ENCODE results near the gene HPX.

Gene HPX

DNA sequence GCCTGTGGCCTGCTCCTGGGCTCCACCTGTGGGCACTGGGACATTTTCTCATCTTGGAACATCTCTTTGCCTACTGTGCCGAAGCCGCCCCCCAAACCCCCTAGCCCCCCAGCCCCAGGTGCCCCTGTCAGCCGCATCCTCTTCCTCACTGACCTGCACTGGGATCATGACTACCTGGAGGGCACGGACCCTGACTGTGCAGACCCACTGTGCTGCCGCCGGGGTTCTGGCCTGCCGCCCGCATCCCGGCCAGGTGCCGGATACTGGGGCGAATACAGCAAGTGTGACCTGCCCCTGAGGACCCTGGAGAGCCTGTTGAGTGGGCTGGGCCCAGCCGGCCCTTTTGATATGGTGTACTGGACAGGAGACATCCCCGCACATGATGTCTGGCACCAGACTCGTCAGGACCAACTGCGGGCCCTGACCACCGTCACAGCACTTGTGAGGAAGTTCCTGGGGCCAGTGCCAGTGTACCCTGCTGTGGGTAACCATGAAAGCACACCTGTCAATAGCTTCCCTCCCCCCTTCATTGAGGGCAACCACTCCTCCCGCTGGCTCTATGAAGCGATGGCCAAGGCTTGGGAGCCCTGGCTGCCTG, 49.2 kb downstream of the HPX start:
- DNase-seq (ENCODE audit: low read depth in 2 of 3, low spot score in 2 of 3) = no peak

DNA sequence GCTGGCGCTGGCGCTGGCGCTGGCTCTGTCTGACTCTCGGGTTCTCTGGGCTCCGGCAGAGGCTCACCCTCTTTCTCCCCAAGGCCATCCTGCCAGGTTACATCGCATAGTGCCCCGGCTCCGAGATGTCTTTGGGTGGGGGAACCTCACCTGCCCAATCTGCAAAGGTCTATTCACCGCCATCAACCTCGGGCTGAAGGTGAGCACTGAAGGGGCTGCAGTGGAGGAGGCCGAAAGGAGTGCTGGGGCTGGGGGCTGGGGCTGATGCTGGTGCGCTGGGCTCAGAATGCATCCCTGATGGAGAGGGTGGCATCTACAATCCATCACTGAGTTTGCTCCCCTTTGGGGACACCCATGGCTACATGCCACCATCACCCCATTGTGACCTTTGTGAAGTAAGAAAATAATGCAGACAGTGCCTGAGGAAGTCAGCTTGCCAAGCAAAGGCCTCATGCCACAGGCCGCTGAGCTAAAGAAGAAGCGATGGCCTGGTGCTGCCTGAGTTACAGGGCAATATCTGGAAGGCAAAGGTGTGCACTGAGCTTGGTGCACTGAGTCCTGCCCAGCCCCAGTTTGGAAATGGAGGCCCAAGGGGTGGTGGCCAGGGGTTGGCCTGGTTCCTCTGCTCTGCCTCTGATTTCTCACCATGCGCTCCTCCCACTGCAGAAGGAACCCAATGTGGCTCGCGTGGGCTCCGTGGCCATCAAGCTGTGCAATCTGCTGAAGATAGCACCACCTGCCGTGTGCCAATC, 49.9 kb downstream of the HPX start:
- DNase-seq (ENCODE audit: low read depth in 2 of 3, low spot score in 2 of 3) = no peak

DNA sequence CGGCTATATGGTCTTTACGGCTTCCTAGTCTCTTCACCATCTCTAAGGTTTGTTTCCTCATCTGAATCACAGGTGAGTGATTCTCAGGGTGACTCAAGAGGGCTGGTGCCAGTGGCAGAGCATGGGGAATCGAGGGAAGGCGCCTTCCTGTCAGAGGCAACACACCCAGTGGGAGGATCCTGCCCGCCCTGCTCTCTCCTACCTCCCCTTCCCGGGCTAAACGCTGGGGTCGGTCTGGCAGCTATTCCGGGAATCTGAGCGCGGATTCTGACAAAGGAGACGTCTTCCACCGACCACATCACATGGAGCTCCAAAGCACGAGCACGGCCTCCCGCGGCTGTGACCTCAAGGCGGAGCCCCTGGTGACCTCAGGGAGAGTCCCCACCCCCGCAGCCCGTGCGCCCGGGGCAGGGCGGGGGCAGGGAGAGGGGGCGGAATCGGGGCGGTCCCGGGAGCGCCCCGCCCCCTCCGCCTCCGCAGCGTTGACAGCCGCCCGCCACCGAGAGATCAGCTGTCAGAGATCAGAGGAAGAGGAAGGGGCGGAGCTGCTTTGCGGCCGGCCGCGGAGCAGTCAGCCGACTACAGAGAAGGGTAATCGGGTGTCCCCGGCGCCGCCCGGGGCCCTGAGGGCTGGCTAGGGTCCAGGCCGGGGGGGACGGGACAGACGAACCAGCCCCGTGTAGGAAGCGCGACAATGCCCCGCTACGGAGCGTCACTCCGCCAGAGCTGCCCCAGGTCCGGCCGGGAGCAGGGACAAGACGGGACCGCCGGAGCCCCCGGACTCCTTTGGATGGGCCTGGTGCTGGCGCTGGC, 50.7 kb downstream of the HPX start, which contains the start of gene SMPD1:
TSS of gene SMPD1 (plus strand) at position 570 of the 813 bp plus-strand sequence. CDS start at position 695, 125 bp downstream.
- DNase-seq (ENCODE audit: low read depth in 2 of 3, low spot score in 2 of 3) = peak; percentile 78 to 92 (median 87)

DNA sequence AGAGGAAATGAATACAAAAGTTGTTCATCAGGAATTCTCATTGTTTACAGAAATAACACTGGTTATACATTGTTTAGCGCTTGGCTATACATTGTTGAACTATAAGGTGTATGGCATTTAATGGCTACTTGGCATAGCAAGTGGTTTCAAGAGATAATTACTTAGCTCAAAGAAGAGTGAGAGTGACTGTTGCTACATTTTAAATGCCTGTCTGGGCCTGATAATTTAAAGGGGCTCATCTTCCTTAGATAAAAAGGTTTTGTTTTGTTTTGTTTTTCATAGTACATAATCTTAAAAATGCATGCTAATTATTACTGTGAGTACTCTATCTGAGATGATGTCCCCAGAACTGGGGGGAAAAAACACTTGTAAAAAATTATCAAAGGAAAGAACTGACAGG, 52.0 kb downstream of the HPX start:
- no peak for DNase-seq (ENCODE audit: low read depth in 2 of 3, low spot score in 2 of 3)

DNA sequence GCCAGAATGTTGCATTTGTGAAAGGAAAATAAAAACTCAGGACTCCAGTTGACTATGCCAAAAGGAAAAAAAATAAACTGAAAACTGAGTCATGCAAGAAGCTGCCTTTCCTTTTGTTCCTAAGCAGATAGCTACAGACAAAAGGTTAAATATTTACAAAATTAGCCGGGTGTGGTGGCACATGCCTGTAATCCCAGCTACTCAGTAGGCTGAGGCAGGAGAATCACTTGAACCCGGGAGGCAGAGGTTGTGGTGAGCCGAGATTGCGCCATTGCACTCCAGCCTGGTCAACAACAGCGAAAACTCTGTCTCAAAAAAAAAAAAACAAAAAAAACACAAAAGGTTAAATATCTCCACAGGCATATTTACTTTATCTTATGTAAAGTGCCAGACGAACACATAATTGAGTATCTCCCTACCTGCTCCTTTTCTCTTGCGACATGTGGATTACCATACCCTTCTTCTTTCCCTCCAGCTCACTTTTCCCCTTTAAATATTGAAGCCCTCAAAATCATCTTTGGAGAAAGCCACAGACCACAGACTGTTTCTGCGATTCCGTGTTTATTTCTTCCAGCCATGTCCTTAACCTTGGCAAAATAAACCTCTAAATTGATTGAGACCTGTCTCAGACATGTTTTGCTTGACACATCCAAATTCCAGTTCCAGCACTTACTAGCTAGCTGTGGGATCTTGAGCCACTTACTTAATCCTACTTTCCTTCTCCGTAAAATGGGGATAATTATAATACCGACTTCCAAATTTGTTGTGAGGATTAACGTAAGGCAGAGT, 52.8 kb downstream of the HPX start:
- no peak for DNase-seq (ENCODE audit: low read depth in 2 of 3, low spot score in 2 of 3)

DNA sequence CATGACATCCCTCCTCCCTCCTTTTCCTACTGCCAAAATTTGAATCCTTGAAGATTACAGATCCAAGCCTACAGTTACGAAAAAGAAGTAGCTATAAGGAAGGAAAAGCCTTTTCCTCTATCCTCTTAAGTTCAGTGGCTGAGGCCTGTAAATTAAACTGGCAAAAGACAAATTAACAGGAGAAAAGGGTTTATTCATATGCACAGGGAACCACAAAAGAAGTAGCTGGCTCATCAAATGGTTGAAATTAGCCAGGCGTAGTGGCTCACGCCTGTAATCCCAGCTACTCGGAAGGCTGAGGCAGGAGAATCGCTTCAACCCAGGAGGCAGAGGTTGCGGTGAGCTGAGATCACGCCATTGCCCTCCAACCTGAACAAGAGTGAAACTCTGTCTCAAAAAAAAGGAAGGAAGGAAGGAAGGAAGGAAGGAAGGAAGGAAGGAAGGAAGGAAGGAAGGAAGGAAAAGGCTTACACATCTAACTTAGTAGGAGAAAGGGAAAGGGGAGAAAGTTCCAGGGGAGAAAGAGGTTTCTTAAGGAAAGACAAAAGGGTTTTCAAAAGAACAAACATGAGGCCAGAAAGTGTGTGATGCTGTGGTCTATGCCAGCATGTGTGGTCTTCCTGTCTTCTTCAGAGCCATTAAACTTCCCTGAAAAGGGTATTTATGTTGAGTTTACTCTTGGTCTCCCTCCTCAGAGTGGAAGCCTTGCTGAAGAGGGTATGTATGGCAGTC, 55.6 kb downstream of the HPX start:
- DNase-seq (ENCODE audit: low read depth in 2 of 3, low spot score in 2 of 3) = no peak

All from activated CD8-positive, alpha-beta memory T cell treated with anti-CD3 and anti-CD28 coated beads for 48 hours (primary cell).